ENCODE measurements around the gene NODAL.

DNA sequence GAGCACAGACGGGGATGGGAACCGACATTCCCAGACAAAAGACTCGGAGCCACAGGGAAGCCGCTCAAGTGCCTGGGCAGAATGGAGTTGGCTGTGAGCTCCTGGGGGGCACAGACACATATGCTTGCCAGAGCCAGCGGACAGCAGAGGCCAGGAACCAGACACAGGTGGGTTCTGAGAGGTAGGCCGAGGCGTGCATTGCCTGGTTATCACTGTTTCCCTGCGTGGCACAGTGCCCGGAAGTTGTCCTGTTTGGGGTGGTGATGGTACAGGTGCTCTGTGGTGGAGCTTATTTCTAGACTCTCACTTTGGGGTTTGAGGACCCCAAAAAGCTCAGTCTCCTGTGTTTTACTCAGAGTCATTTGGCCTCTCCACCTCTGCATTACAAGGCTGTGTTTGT is 39.6 kb upstream of the NODAL start:
- TF ChIP-seq YY1 (IDR thresholded peaks at IDR 0.05; ENCODE audit: insufficient read depth, insufficient read length) (no peak), SUZ12 (IDR thresholded peaks at IDR 0.05; ENCODE audit: extremely low read depth, insufficient read depth, insufficient read length) (no peak)
